ENCODE data around the gene SLC25A29.
"Not testable (repeated sequence)": the region's sequence is repeated elsewhere in the genome, so short reads cannot be mapped to it uniquely, and the experiment has no call there.

The SLC25A29 gene

GRCh38 chr14:100312877-100313400 lies 6.7 kb upstream of the SLC25A29 start:
- no peak for DNase-seq (ENCODE audit: low read depth in 1 of 2, low spot score in 1 of 2)

DNA sequence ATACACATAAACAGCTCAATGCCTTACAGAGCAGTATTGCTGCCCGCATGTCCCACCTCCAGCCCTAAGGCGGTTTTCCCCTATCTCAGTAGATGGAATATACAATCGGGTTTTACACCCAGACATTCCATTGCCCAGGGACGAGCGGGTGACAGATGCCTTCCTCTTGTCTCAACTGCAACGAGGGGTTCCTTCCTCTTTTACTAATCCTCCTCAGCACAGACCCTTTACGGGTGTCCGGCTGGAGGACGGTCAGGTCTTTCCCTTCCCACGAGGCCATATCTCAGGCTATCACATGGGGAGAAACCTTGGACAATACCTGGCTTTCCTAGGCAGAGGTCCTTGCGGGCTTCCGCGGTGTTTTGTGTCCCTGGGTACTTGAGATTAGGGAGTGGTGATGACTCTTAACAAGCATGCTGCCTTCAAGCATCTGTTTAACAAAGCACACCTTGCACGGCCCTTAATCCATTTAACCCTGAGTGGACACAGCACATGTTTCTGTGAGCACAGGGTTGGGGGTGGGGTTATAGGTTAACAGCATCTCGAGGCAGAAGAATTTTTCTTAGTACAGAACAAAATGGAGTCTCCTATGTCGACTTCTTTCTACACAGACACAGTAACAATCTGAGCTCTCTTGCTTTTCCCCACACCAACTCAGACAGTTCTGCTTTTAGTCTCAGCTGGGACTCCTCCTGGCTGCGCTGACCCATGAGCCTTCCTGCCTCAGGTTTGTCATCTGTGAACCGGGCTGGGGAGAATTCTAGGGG lies 6.0 kb upstream of the SLC25A29 start:
- DNase-seq (ENCODE audit: low read depth in 1 of 2, low spot score in 1 of 2), result not testable (repeated sequence)

- no peak for DNase-seq (ENCODE audit: low read depth in 1 of 2, low spot score in 1 of 2)
Measured at GRCh38 chr14:100309028-100309737, 2.9 kb upstream of the SLC25A29 start.

GRCh38 chr14:100308427-100308792 lies 2.2 kb upstream of the SLC25A29 start:
- not testable (repeated sequence) for DNase-seq (ENCODE audit: low read depth in 1 of 2, low spot score in 1 of 2)

GRCh38 chr14:100307766-100308426 lies 1.7 kb upstream of the SLC25A29 start:
- DNase-seq (ENCODE audit: low read depth in 1 of 2, low spot score in 1 of 2), result no peak

GRCh38 chr14:100306998-100307765 lies 938 bp upstream of the SLC25A29 start:
- no peak for DNase-seq (ENCODE audit: low read depth in 1 of 2, low spot score in 1 of 2)

DNA sequence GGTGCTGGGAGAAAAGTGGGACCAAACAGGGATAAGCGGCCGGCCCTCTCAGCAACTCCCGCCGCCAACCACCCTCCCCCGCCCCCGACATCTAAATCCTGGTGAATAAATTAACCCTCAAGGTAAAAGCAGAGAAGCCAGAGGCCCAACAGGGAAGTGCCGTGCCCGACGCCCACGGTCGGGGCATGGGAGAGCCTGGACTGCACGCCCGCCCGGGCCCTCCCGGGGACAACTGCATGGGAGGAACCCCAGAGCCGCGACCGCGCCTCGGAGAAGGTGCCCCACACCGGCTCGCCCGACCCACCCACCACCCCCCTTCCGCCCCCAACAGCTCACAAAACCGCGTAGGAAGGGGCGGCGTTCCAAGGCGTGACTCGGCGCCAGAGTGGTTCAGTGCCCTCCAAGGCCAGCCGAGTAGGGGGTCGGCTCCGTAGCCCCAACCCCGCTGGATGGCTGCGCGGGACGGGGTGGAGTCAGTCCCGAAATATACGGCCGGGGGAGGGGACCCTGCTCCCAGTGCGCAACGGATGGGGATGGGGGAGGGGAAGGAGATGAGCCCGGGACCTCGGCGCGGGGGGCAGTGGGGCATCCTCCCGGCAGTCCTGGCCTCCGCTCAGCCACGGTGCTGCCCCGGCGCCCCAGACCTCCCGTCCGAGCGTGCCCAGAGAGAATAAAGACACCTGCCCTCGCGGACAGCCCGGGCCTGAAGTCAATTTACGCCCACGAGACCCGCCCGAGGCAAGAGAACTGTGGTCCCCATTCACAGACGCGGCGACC lies 732 bp downstream of the SLC25A29 start:
- peak in 1 of 2 donors; percentile 19 for DNase-seq (ENCODE audit: low read depth in 1 of 2, low spot score in 1 of 2)

- no peak for DNase-seq (ENCODE audit: low read depth in 1 of 2, low spot score in 1 of 2)
Measured at GRCh38 chr14:100304825-100305323, 1.4 kb downstream of the SLC25A29 start.

DNA sequence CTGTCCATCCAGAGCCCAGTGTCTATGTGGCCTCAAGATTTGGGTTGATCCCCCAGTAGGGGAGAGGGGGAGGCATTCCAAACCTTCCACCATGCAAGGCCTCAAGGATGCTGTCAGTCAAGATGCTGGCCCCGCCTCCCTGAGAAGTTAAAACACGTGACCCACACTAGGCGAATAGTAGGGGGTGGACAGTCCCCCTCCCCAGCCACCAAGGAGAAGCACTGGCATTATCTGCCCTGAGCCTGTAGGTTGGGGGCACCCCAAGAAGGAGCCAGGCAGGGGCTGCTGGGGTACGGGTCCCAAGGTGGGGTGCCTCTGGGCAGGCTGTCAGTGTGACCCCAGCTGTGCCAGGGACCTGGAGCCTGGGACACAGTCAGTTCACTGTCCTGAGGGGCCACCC lies 2.3 kb downstream of the SLC25A29 start:
- no peak for DNase-seq (ENCODE audit: low read depth in 1 of 2, low spot score in 1 of 2)

GRCh38 chr14:100303179-100303578 lies 3.1 kb downstream of the SLC25A29 start:
- no peak for DNase-seq (ENCODE audit: low read depth in 1 of 2, low spot score in 1 of 2)

DNA sequence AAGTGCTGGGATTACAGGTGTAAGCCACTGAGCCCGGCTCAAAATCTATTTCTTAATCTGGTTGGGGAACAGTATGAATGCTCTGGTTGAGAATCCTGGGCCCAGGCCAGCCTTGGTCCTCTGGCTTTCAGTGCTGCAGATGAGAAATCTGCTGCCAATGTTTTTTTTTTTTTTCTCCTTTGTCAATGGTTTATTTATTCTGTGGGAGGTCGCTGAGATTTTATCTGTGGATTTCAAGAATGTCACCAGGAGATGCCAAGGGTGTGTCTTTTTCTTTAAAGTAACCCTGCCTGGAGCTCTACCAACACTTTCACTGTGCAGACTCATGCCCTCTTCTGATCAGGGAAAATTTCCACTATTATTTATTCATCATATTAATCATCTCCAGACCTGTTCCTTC lies 3.6 kb downstream of the SLC25A29 start:
- no peak for DNase-seq (ENCODE audit: low read depth in 1 of 2, low spot score in 1 of 2)

GRCh38 chr14:100299238-100299560 lies 7.0 kb downstream of the SLC25A29 start:
- DNase-seq (ENCODE audit: low read depth in 1 of 2, low spot score in 1 of 2), result no peak

DNA sequence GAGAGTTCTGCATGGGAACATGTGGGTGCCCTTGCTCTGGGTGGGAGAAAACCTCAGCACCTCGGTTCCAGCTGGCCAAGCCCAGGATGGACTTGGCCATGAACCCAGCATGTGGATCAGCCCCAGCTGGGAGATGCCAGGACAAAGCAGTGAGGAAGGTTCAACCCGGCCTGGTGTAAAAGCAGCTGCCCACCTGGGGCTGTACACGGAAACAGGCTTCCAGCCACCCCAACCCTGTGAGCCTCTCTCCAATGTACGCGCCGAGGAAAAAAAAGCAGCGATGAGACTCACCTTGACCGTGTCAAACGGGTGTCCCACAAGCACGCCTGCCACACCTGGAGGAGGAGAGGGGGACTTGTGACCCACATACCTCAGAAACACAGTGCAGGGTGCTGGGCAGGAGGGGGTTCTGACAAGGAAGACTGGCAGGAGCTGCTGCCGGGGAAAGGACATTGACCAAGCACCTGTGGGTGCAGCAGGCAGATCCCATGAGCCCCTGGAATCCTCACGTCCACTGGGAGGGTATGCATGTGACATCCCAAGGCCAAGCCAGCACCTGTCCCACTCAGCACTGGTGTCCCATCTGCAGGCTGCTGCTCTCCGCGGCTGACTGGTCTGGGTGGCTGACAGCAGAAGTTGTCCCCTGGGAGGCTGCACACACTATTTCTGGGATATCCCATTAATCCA lies 7.5 kb downstream of the SLC25A29 start:
- DNase-seq (ENCODE audit: low read depth in 1 of 2, low spot score in 1 of 2), result no peak

GRCh38 chr14:100297320-100298300 lies 8.6 kb downstream of the SLC25A29 start:
- DNase-seq (ENCODE audit: low read depth in 1 of 2, low spot score in 1 of 2), result no peak

GRCh38 chr14:100296729-100297128 lies 9.5 kb downstream of the SLC25A29 start:
- not testable (repeated sequence) for DNase-seq (ENCODE audit: low read depth in 1 of 2, low spot score in 1 of 2)

DNA sequence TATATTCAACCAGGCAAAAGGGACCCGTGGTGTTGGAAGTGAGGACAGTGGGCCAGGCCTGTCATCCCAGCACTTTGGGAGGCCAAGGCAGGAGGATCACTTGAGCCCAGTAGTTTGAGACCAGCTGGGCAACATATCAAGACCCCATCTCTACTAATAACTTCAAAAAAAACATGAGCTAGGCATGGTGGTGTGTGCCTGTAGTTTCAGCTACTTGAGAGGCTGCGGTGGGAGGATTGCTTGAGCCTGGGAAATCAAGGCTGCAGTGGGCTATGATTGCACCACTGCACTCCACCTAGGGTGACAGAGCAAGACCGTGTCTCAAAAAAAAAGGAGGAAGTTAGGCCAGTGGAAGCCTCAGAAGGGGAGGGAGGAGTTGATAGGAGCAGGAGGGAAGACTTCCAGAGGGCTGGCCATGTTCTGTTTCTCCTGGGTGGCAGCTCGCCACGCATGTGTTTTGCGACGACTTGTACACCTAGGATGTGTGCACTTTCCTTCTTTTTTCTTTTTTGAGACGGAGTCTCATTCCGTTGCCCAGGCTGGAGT lies 10.1 kb downstream of the SLC25A29 start:
- DNase-seq (ENCODE audit: low read depth in 1 of 2, low spot score in 1 of 2), result no peak

DNA sequence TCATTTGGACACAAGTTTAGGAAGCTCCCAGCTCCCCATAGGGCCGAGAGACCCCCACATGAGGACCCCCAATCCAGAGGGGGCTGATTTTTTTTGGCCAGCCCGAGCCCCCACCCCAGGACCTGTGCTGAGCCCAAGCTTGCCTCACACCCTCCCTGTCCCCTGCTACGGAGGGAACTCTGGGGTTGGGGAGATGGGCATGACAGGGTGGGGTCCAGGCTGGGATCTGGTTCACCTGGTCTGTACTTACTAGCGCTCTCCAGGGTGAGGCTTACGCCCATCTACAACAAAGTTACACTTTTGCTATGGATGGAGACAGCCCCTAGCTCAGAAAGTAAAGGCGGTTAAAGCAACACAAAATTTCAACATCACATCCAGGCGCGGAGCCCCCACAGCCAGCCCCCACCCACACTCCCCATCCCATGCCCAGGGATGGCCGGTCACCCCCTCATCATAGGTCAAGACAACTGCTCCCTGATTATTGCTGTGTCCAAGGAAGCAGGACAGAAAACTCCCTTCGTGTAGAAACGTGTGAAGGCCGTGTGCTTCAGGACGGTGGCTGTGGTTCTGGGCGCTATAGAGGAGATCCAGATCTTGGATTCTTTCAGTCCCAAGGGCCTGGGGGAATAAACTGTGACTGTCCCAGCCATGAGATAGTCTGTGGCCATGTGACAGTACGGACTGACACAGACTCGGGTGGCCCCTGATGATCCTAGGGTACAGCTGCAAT lies 10.7 kb downstream of the SLC25A29 start:
- no peak for DNase-seq (ENCODE audit: low read depth in 1 of 2, low spot score in 1 of 2)

- DNase-seq (ENCODE audit: low read depth in 1 of 2, low spot score in 1 of 2), result no peak
Measured at GRCh38 chr14:100294963-100295330, 11.3 kb downstream of the SLC25A29 start.

All from stimulated activated CD4-positive, alpha-beta T cell treated with anti-CD3 and anti-CD28 coated beads, Interleukin-15, amount 100 ng/mL, for 1 hour (primary cell).